Dermis blood vessel endothelial cell (primary cell): ENCODE measurements around the gene OPN4. TPM values are rescaled to one million over a fixed set of nuclear protein-coding genes. Genes with fewer than 3 reads are reported as not detected.
"Not testable (repeated sequence)": the region's sequence is repeated elsewhere in the genome, so short reads cannot be mapped to it uniquely, and the experiment has no call there.

Source experiments
- DNase-seq: peaks from one replicate; pipeline ENCODE4 v3.0.0; 2010
- total RNA-seq: library from RNA; depleted of rRNA; stranded (reverse); fragments of >200 nt; gene quantifications from 2 replicates; pipeline ENCODE4 v1.2.3, GENCODE V29; 2014

The OPN4 gene
- total RNA-seq = not detected in 2 replicates

DNA sequence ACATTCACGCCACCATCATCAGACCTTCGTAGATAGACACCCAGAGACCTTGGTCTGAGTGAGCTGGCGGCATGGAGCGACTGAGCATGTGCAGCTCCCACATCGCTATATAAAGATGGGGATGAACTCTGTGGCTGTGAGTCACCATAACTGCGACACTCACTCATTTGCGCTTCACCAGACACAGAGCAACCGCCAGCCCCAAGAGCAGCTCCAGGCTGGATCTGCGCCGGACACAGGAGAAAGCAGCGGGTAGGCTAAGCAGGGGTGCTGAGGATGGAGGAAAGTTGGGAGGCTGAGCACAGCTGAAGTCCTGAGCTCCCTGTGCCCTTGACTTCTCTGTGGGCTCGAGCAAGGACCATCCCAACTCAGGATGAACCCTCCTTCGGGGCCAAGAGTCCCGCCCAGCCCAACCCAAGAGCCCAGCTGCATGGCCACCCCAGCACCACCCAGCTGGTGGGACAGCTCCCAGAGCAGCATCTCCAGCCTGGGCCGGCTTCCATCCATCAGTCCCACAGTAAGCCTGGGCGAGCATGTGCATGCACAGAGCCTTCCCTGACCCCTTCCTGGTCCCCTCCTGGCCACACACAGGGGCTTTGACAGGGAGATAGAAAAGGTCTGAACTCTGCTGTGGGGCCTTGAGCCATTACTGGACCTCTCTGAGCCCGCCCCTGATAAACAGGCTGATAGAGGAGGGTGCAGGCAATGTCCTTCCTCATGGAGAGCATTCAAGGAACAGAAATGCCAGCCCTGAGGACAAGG, at the start of gene OPN4:
TSS of gene OPN4 (plus strand) at position 137 of the 762 bp plus-strand sequence. CDS start at position 374, 237 bp downstream.
- no peak for DNase-seq

DNA sequence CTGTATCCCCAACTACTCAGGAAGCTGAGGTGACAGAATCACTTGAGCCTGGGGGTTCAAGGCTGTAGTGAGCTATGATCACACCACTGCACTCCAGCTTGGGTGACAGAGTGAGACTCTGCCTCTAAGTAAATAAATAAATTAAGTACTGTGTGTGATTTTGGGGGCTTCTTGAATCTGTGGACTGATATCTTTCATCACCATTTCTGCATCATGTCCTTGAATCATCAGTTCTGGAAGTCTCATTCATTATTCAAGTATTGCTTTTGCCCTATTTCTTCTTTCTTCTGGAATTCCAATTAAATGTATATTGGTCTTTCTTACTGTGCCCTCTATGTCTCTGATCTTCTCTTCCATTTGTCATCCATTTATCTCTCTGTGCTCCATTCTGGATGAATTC, 46.7 kb upstream of the OPN4 start:
- DNase-seq = no peak

DNA sequence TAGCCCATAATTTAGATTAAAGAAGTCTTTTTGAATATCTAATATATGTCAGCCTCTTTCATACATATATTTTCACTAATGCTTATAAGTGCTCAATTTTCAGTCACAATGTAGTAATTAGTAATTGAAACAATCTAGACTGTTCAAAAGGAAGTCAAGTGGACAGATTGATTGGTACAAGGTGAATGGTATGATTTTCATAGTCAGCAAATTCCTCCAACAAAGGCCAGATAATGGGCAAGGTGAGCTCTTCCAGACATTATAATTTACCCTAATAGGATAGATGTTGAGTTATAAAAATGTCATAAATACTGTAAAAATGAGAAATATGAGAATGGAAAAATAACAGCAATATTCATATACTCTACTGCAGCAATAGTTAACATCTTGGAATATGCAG, 44.4 kb upstream of the OPN4 start:
- DNase-seq = no peak

DNA sequence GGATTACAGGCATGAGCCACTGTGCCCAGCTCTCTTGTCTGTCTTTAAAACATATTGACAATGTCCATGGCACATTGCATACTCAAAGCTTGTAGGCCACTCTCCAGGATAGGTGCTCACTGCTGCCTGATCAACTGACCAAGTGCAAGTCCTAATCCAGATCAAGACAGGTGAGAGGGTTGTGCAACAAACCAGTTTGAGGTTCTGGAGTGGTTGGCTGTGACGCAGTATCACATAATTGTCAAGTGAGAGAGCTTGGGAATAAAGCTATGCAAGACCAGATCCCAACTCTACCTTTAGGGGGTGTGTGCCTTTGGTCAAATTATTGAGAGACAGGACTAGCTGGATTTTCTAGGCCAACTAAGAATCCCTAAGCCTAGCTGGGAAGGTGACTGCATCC, 43.0 kb upstream of the OPN4 start:
- no peak for DNase-seq

GRCh38 chr10:86613096-86613495, 41.3 kb upstream of the OPN4 start:
- no peak for DNase-seq

GRCh38 chr10:86613905-86614304, 40.4 kb upstream of the OPN4 start:
- DNase-seq = no peak

GRCh38 chr10:86614853-86615252, 39.5 kb upstream of the OPN4 start:
- DNase-seq = no peak

DNA sequence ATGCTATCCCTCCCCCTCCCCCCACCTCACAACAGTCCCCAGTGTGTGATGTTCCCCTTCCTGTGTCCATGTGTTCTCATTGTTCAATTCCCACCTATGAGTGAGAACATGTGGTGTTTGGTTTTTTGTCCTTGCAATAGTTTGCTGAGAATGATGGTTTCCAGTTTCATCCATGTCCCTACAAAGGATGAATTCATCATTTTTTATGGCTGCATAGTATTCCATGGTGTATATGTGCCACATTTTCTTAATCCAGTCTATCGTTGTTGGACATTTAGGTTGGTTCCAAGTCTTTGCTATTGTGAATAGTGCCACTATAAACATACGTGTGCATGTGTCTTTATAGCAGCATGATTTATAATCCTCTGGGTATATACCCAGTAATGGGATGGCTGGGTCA, 37.1 kb upstream of the OPN4 start:
- DNase-seq = not testable (repeated sequence)

DNA sequence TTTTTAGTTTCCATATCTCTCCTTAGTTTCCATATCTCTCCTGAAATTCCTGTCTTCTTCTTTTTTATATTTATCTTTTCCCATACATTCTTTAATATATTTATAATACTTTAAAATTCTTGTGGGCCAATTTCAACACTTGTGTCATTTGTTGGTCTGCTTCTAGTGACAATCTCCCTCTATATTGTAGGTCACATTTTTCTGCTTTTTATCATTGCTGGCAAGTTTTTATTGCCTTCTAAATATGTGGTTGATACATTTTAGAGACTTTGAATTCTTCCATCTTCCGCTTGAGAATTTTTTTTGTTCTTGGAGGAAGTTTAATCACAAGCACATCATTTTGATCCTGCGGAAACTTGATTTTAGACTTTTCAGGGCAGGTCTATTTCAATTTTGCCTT, 26.0 kb upstream of the OPN4 start:
- DNase-seq = no peak

GRCh38 chr10:86630079-86630478, 24.3 kb upstream of the OPN4 start:
- DNase-seq = no peak

DNA sequence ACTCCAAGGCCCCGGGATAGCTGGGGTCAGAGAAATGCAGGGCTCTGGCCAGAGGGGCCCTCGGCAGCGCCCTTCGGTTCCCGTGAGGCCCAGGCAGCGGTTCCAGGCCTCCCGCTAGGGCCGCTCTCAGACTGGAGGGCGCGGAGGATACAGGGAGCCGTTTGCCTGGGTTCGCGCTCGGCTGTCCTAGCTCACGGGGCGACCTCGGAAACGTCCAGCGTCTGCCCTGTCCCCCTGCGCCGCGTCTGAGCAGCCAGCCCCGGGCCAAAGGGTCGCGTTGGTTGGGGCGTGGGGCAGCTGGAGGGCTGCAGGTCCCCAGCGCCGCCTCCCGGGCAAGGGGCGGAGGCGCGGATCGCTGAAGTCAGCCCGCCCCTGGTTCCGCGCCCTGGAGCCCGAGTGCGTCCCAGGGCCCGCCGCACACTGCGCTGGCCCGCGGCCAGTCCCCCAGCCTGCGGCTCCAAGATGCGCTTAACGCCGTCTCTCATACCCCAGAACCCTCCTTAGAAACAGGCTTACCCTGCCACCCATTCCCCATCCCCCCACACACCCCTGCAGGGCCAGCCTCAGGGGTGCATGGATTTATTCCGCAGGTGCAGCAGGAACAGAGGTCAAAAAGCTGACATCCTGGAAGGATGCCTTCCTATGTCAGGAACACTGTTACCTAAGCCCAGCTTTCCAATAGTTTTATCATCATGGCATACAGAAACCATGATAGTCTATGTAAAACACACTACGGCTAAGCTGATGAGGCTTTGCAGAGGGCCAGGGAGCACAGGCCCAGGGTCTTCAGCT, 22.1 kb upstream of the OPN4 start:
- no peak for DNase-seq

DNA sequence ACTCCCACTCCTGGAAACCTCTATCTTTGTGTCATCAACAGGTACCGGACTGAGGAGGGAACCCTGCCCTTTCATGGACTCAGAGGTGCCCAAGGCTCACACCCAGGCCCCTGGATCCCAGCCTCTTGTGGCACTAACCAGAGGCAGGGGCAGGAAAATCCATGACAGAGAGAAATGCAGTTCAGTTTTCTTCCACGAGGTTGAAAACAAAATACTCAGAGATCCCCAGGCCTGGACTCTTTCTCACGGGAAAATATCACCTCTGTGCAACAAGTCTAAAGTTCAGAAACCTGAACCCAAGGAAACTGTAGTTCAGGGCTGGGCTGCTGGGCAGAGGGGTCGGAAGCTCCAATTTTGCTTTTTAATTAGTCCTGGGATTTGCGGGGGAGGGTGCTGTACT, 21.4 kb upstream of the OPN4 start:
- no peak for DNase-seq

GRCh38 chr10:86635402-86635801, 18.9 kb upstream of the OPN4 start:
- DNase-seq = no peak

GRCh38 chr10:86636311-86636710, 18.0 kb upstream of the OPN4 start:
- DNase-seq = no peak

- DNase-seq = no peak
These were observed 12.3 kb upstream of the OPN4 start for GRCh38 chr10:86642021-86642420.

DNA sequence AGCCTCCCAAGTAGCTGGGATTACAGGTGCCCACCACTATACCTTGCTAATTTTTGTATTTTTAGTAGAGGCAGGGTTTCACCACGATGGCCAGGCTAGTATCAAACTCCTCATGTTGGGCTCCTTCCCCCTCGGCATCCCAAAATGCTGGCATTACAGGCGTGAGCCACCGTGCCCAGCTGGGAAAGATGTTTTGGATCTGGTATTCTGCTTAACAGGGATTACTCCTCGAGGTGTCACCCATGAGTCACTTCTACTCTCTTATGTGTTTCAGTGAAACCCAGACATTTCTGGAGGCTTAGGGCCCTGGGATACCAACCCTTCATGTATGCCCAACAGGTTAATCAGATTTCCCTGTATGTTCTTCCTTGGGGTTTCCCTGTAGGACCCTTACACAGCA, 11.8 kb upstream of the OPN4 start:
- no peak for DNase-seq

GRCh38 chr10:86644152-86644793, 10.1 kb upstream of the OPN4 start:
- no peak for DNase-seq

GRCh38 chr10:86644794-86645445, 9.4 kb upstream of the OPN4 start:
- DNase-seq = no peak

DNA sequence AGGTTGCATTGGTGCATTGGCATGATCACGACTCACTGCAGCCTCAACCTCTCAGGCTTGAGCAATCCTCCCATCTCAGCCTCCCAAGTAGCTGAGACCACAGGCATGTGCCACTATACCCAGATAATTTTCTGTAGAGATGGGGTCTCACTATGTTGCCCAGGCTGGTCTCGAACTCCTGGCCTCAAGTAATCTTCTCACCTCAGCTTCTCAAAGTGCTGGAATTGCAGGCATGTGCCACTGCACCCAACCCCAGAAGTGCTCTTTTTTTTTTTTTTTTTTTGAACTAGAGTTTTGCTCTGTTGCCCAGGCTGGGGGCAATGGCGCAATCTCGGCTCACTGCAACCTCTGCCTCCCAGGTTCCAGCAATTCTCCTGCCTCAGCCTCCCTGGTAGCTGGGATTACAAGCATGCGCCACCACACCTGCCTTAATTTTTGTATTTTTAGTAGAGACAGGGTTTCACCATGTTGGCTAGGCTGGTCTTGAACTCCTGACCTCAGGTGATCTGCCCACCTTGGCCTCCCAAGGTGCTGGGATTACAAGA, 8.7 kb upstream of the OPN4 start:
- not testable (repeated sequence) for DNase-seq

GRCh38 chr10:86646532-86646931, 7.8 kb upstream of the OPN4 start:
- DNase-seq = no peak

DNA sequence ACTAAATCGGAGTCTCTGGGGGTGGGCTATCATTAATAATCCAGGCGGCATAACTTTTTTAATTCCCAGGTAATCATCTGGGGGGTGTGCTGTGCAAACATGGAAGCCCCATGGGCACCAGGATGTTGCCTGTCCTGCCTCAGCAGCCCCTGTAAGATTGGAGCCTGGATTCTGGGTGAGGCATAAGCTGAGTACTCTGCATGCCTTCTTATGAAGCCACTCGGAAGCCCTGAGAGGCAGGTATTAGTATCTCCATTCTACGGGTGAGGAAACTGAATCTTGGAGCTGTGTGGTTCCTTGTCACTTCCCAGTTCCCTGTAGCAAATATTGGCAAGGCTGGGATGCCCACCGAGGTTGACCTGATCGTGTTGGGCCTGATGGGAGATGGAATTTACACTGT, 7.4 kb upstream of the OPN4 start:
- DNase-seq = no peak

GRCh38 chr10:86647773-86648703, 6.3 kb upstream of the OPN4 start:
- DNase-seq = no peak
